ENCODE measurements around the gene CD164.

Gene CD164

GRCh38 chr6:109393886-109394281, 11.6 kb upstream of the CD164 start:
- Histone ChIP-seq H3K9me3 (no peaks in the 10 kb centered on the region), H3K4me3 (no peak overlapping the region), H3K27me3 (no peaks in the 10 kb centered on the region), H3K4me1 (peaks cover 0 to 11% (median 5%) of the 10 kb centered on the region in 4 donors), H3K36me3 (no peaks in the 10 kb centered on the region), H3K27ac (no peak overlapping the region)
- TF ChIP-seq, protein P1, sequence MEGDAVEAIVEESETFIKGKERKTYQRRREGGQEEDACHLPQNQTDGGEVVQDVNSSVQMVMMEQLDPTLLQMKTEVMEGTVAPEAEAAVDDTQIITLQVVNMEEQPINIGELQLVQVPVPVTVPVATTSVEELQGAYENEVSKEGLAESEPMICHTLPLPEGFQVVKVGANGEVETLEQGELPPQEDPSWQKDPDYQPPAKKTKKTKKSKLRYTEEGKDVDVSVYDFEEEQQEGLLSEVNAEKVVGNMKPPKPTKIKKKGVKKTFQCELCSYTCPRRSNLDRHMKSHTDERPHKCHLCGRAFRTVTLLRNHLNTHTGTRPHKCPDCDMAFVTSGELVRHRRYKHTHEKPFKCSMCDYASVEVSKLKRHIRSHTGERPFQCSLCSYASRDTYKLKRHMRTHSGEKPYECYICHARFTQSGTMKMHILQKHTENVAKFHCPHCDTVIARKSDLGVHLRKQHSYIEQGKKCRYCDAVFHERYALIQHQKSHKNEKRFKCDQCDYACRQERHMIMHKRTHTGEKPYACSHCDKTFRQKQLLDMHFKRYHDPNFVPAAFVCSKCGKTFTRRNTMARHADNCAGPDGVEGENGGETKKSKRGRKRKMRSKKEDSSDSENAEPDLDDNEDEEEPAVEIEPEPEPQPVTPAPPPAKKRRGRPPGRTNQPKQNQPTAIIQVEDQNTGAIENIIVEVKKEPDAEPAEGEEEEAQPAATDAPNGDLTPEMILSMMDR (IDR thresholded peaks at IDR 0.05) = no peak
- DNase-seq = no peak
- intact Hi-C loops (cut with DNase I; ENCODE audit: low total_unique reads) = no loop called here

GRCh38 chr6:109393157-109393885, 11.1 kb upstream of the CD164 start:
- TF ChIP-seq, protein P1 (IDR thresholded peaks at IDR 0.05) = no peak
- intact Hi-C loops (cut with DNase I; ENCODE audit: low total_unique reads) = no loop called here
- Histone ChIP-seq H3K36me3 (no peaks in the 10 kb centered on the region), H3K9me3 (no peaks in the 10 kb centered on the region), H3K4me1 (peaks cover 0 to 11% (median 5%) of the 10 kb centered on the region in 4 donors), H3K27ac (no peak overlapping the region), H3K4me3 (no peak overlapping the region), H3K27me3 (no peaks in the 10 kb centered on the region)
- no peak for DNase-seq

- TF ChIP-seq, protein P1 (IDR thresholded peaks at IDR 0.05) = no peak
- Histone ChIP-seq H3K4me1 (peaks cover 0 to 11% (median 5%) of the 10 kb centered on the region in 4 donors), H3K36me3 (no peaks in the 10 kb centered on the region), H3K27ac (no peak overlapping the region), H3K27me3 (no peaks in the 10 kb centered on the region), H3K4me3 (no peak overlapping the region), H3K9me3 (no peaks in the 10 kb centered on the region)
- intact Hi-C loops (cut with DNase I; ENCODE audit: low total_unique reads) = loop anchor here (10.0 kb wide), 1 partner anchor 295 kb away; the partner anchor contains the start of genes CEP57L1 and SESN1
- no peak for DNase-seq
Measured at GRCh38 chr6:109389650-109390274, 7.5 kb upstream of the CD164 start.

DNA sequence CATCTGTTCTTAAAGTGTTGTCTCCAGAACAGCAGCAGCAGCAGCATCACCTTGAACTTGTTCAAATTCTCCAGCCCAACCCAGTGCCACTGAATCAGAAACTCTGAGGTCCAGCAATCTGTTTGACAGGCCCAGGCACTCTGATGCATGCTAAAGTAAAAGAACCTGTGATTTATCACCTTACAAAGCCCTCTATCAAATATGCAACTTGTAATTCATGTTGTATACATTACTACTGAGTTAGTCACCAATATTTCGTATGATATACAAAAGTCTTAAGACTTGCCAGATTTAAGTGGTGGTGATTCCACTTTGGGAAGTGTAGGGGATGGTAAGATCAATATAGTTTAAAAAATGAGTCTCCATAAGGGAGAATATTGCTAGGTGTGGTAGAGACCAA, 6.0 kb upstream of the CD164 start:
- Histone ChIP-seq H3K27ac (no peak overlapping the region), H3K9me3 (no peaks in the 10 kb centered on the region), H3K4me1 (peaks cover 0 to 20% (median 13%) of the 10 kb centered on the region in 4 donors), H3K27me3 (no peaks in the 10 kb centered on the region), H3K36me3 (no peaks in the 10 kb centered on the region), H3K4me3 (no peak overlapping the region)
- TF ChIP-seq, protein P1 (IDR thresholded peaks at IDR 0.05) = no peak
- intact Hi-C loops (cut with DNase I; ENCODE audit: low total_unique reads) = loop anchor here (10.0 kb wide), 1 partner anchor 293 kb away; the partner anchor contains the start of genes CEP57L1 and SESN1
- no peak for DNase-seq

- Histone ChIP-seq H3K9me3 (no peaks in the 10 kb centered on the region), H3K4me1 (peaks cover 0 to 30% (median 14%) of the 10 kb centered on the region in 4 donors), H3K4me3 (peak overlapping the region; percentile 84 to 95), H3K27me3 (no peaks in the 10 kb centered on the region), H3K36me3 (peaks cover 0 to 5% (median 0%) of the 10 kb centered on the region in 3 donors), H3K27ac (peak overlapping the region; percentile 98 to 100)
- intact Hi-C loops (cut with DNase I; ENCODE audit: low total_unique reads) = loop anchor here (2.0 to 10.0 kb wide), 6 partner anchors 57 to 826 kb away; partner anchors contain the start of genes CEP57L1, PPIL6, SESN1 and SMPD2
- TF ChIP-seq, protein P1 (IDR thresholded peaks at IDR 0.05) = no peak
- no peak for DNase-seq
Measured at GRCh38 chr6:109383438-109383940, 1.2 kb upstream of the CD164 start.
